Right ventricle myocardium superior (tissue), 1 donor: ENCODE results near the gene CFAP97D2. TPM values are rescaled to one million over a fixed set of nuclear protein-coding genes. Genes with fewer than 3 reads are reported as not detected.
"Not testable (repeated sequence)": the region's sequence is repeated elsewhere in the genome, so short reads cannot be mapped to it uniquely, and the experiment has no call there.

Experiments
- ATAC-seq: fragments of 200-7000 bp; cut with Tn5 transposase; one replicate; pipeline ENCODE4 v1.9.1; 2020; ENCODE audit warnings: mild to moderate bottlenecking; ENCODE audit not compliant: poor library complexity
- DNase-seq: peaks from one replicate; pipeline ENCODE4 v3.0.0-alpha.2; 2020
- intact Hi-C: fragments of 100-400 bp; cut with DNase I; formaldehyde crosslinking; loops from one replicate; pipeline ENCODE4 v1.11.2; 2022
- total RNA-seq: library from RNA; stranded (reverse); fragmentation: NEBNext Ultra II Directional; extraction: Animal tissue kit (Norgen Biotek cat#: 25700); gene quantifications from one replicate; pipeline ENCODE4 v1.2.1, GENCODE V29; 2021
- donor health status: DM: no; HTN: yes; CAD: no; lungs with severe emphysema.

CFAP97D2 gene
- total RNA-seq, 1 donor from 2014 or later = not detected

DNA sequence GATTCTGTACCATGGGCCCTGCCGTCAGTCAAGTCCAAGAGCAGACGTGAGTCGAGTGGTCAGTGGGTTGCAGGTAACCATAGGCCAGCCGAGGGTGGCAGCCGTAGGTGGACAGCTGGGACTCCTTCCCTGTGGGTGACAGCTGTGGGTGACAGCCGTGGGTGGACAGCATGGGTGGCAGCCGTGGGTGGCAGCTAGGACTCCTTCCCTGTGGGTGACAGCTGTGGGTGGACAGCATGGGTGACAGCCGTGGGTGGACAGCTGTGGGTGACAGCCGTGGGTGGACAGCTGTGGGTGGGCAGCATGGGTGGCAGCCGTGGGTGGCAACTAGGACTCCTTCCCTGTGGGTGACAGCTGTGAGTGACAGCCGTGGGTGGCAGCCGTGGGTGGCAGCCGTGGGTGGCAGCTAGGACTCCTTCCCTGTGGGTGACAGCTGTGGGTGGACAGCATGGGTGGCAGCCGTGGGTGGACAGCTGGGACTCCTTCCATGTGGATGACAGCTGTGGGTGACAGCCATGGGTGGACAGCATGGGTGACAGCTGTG is 2.6 kb upstream of the CFAP97D2 start:
- ATAC-seq, intact Hi-C loops, DNase-seq: not testable (repeated sequence)

DNA sequence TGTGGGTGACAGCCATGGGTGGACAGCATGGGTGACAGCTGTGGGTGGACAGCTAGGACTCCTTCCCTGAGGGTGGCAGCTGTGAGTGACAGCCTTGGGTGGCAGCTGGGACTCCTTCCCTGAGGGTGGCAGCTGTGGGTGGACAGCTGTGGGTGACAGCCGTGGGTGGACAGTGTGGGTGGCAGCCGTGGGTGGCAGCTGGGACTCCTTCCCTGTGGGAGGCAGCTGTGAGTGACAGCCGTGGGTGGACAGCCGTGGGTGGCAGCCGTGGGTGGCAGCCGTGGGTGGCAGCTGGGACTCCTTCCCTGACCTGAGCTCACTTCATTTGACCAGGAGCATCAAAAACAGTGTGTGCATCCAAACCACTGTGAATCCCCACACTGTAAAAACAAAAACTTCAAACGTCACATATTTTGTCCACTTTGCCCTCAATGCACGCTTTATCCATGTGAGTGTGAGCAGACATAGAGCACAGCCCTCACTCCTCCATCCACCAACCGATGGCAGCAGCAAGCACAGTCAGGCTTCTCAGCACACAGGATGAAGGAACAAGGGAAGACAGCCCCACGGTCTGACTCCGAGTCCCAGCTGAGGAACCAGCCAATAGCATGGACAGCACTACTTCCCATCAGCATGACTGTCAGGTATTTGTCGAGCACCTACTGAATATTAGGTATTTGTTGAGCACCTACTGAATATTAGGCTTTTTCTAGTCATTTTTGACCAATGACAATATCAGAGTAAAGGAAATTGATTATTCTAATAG is 1.6 kb upstream of the CFAP97D2 start:
- no peak for DNase-seq
- ATAC-seq = no peak
- intact Hi-C loops = no loop called here

DNA sequence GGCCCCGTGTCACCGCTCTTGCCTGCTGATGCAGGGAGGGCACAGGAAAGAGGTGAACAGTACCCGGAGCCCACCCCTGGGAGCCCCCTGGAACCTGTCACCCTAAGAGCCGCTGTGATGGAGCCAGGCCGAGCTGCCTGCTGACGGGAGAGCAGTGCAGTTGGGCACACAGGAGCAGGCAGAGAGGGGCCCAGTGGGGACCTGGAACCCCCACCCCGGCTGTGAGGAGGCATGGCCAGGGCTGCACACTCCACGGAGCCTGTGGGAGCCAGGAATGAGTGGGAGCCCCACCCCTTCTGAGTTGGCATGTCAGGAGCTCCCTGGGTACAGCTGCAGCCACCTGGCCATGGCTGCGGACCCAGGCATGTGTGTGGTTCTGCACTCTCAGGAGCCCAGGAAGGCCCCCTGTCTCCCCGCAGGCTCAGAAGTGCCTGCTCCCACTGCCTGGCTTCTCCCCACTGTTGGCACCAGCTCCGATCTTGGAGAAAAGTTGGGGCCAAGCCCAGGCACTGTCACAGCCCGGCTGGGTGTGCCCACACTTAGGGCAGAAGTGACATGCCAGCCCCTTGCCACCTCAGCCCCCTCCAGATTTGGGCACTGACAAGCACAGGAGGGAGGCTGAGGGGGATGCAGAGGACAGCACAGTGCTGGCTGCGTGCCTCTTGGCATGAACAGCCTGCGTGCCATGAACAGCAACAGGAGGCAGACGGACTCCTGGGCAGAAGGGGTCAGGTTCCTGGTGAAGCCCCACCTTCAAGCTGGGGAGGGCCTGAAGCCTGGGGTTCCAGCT is 6.3 kb downstream of the CFAP97D2 start:
- DNase-seq (peak; percentile 67), ATAC-seq (peak; percentile 87)

DNA sequence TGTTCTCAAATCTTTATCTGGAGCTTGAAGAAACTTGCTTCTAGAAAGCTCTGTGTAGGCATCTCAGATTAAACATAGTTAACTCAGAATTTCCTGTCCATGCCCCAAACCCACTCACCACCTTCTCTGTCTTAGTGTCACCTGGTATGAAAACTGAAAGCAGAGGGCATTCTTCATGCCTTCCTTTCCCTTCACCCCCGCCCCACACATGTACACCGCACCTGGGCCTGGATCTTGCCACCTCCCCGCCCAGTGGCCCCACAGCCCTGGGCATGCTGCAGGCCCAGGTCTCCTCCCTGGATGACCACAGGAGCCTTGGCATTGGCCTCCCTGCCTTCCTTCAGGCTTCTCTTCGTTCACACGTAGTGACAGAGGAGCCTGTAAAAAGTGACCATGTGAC is 15.8 kb downstream of the CFAP97D2 start:
- DNase-seq (no peak), ATAC-seq (no peak)
- intact Hi-C loops = no loop called here

More for the DNA sequence above, 6.3 kb downstream of the CFAP97D2 start:
- intact Hi-C loops = no loop called here

DNA sequence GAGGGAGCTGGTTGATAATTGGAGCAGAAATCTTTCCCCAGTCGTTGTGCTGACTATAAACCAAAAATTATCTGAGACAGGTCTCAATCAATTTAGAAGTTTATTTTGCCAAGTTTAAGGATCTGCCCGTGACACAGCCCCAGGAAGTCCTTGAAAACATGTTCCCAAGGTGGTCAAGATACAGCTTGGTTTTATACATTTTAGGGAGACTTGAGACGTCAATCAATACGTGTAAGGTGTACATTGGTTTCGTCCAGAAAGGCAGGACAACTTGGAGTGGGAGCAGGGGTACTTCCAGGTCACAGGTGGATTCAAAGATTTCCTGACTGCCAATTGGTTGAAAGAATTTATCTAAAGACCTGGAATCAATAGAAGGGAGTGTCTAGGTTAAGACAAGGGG is 17.6 kb downstream of the CFAP97D2 start:
- ATAC-seq (no peak), DNase-seq (no peak)
- intact Hi-C loops = no loop called here

- intact Hi-C loops = no loop called here
- ATAC-seq (no peak), DNase-seq (no peak)
These were observed 19.5 kb downstream of the CFAP97D2 start for GRCh38 chr13:114198556-114198955.

- DNase-seq, intact Hi-C loops, ATAC-seq: not testable (repeated sequence)
These were observed 20.5 kb downstream of the CFAP97D2 start for GRCh38 chr13:114199526-114199925.

- DNase-seq = no peak
- intact Hi-C loops = no loop called here
- ATAC-seq = no peak
These were observed 20.9 kb downstream of the CFAP97D2 start for GRCh38 chr13:114199954-114200353.

DNA sequence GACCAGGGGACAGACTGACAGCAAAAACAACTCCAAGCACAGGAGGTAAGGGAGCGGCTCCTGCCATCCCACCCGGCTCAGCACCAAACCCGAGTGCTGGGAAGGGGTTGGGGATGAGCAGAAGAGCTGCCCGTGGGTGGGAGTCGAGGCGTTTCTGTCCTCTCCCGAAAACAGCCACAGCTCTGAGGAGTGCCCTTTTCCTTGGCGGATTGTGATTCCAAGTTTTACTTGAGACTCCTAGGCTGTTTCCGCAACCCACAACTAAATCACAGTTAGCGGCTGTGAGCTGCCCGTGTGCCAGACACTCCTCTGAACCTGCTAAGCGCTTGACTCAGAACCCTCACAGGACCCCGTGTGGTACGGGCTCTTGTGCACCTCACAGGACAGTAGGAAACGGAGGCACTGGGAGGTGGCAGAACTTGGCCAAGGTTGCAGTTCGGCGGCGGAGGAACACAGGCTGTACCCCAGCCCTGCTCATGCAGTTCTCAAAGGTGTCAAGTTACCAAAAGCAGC is 21.4 kb downstream of the CFAP97D2 start:
- no peak for ATAC-seq
- intact Hi-C loops = no loop called here
- DNase-seq = no peak

- ATAC-seq = no peak
- intact Hi-C loops = no loop called here
These were observed 23.5 kb downstream of the CFAP97D2 start for GRCh38 chr13:114202581-114202980.

GRCh38 chr13:114203536-114203935 is 24.5 kb downstream of the CFAP97D2 start:
- intact Hi-C loops = no loop called here
- no peak for DNase-seq
- no peak for ATAC-seq

More at GRCh38 chr13:114202581-114202980, 23.5 kb downstream of the CFAP97D2 start:
- DNase-seq = no peak

DNA sequence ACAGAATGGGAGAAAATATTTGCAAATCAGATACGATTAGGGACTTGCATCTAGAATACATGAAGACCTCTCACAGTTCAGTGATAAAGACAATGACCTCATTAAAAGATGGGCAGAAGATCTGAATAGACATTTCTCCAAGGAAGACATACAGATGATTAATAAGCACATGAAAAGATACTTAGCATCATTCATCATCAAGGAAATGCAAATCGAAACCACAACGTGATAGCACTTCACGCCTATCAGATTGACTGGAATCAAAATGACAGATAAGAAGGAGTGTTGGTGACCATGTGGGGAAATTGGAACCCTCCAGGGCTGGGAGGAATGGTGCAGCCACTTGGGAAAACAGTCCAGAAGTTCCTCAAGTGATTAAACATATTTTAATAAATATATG is 25.8 kb downstream of the CFAP97D2 start:
- DNase-seq (no peak), ATAC-seq (no peak)
- intact Hi-C loops = no loop called here

DNA sequence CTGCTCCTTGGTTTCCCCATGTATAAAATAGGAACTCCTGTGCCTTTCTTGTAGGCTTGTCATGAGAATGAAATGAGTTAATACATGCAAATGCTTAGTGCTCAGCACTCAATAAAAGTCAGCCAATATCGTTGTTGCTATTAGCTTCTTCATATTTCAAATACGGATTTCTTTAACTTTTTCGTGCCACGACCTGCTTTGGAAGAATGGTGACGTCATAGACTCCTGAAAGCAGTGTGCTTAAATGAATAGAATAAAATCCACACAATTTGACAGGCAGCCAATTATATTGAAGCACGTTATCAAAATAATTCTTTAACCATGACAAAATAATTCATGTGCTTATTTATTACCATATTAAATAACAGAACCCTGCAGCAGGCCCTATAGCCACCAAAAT is 29.1 kb downstream of the CFAP97D2 start:
- intact Hi-C loops = no loop called here
- no peak for ATAC-seq
- DNase-seq = no peak

GRCh38 chr13:114211446-114212157 is 32.5 kb downstream of the CFAP97D2 start:
- intact Hi-C loops = no loop called here

DNA sequence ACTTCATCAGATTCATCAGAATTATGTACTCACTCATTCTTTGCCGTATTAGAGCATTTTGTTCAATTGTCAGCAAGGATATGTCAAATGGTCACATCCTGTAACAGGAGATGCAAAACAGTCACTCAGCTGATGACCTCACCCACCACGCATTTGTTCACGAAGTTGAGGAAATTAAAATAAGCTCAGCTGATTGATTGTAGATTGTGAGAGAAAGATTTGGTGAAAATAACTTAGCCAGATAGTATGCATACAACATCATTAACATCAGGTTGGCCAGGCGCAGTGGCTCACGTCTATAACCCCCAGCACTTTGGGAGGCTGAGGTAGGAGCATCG is 33.1 kb downstream of the CFAP97D2 start:
- DNase-seq (no peak), ATAC-seq (no peak)
- intact Hi-C loops = no loop called here

More at GRCh38 chr13:114211446-114212157, 32.5 kb downstream of the CFAP97D2 start:
- DNase-seq = no peak
- ATAC-seq = no peak

DNA sequence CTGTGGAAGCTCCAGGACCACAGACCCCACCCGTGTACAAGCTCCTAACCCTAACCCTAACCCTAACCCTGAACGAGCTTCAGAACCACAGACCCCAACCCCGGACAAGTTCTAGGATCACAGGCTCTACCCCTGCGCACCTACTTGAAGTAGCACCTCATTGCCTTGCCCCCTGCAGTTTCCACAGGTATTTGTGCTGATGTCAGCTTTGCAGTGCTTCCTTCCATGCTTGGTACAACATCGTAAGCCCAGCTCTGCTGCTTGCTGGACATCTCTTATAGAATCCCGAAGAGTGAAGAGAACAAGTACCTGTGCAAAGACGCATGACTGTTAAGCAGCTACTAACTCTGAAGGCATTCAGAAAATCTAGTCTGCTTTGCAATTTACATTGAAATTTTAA is 34.9 kb downstream of the CFAP97D2 start:
- DNase-seq = no peak
- no peak for ATAC-seq
- intact Hi-C loops = no loop called here

- ATAC-seq (no peak), DNase-seq (no peak)
- intact Hi-C loops = no loop called here
These were observed 40.3 kb downstream of the CFAP97D2 start for GRCh38 chr13:114219392-114219791.

- intact Hi-C loops = no loop called here
- DNase-seq (no peak), ATAC-seq (peak; percentile 61)
These were observed 43.5 kb downstream of the CFAP97D2 start for GRCh38 chr13:114222461-114222968.

DNA sequence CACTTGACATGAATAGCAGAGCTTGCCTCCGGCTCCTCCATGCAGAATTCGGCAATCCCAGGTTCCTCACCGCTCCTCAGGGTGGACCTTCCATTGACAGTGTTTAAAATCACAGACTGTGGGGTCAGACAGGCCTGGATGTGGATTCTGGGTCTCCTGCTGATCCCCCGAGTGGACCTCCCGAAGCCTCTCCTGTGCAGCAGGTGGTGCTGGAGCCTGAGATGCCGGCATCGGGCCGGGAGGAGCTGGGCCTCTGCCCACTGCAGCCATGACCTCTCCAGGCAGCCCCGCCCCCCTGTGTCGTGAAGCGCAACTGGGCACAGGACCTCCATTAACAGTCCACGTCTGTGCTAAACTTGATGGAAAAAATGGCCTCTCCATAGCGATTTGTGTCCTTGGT is 45.1 kb downstream of the CFAP97D2 start:
- DNase-seq (no peak), ATAC-seq (no peak)
- intact Hi-C loops = no loop called here
